Astrocyte of the spinal cord (primary cell): Measurements from ENCODE around the gene PAFAH1B2.

Experiments used
- DNase-seq: peaks from one replicate; pipeline ENCODE4 v3.0.0; 2011; ENCODE audit warnings: low read depth, low spot score
- H3K4me3 ChIP-seq: 2 replicates; pipeline ENCODE4 v1.5.1; 2011; ENCODE audit warnings: low read depth, mild to moderate bottlenecking, low read length, moderate library complexity
- CTCF ChIP-seq: IDR thresholded peaks from 2 replicates; pipeline ENCODE4 v1.5.1; 2012; ENCODE audit warnings: low read depth, mild to moderate bottlenecking, low read length, inconsistent platforms
- in situ Hi-C: cut with HindIII; loops from 2 replicates; pipeline ENCODE4 v1.10.0; 2017; ENCODE audit warnings: low sequenced_read_pairs

Gene PAFAH1B2

GRCh38 chr11:117171404-117172061 lies 27.4 kb downstream of the PAFAH1B2 start:
- in situ Hi-C loops: no loop called here
- TF ChIP-seq CTCF: no peak
- DNase-seq: peak; percentile 31
- no peak overlapping the region for H3K4me3 ChIP-seq

- H3K4me3 ChIP-seq: no peak overlapping the region
- in situ Hi-C loops: no loop called here
- TF ChIP-seq CTCF: no peak
- no peak for DNase-seq
These were observed 28.8 kb downstream of the PAFAH1B2 start for GRCh38 chr11:117172724-117173421.

- no peak for TF ChIP-seq CTCF
- in situ Hi-C loops: no loop called here
- DNase-seq: no peak
- H3K4me3 ChIP-seq: no peak overlapping the region
These were observed 31.0 kb downstream of the PAFAH1B2 start for GRCh38 chr11:117175104-117175503.

- DNase-seq: no peak
- TF ChIP-seq CTCF: no peak
- H3K4me3 ChIP-seq: no peak overlapping the region
- in situ Hi-C loops: no loop called here
These were observed 31.7 kb downstream of the PAFAH1B2 start for GRCh38 chr11:117175781-117176180.

GRCh38 chr11:117176186-117176585 lies 32.1 kb downstream of the PAFAH1B2 start:
- in situ Hi-C loops: no loop called here
- no peak overlapping the region for H3K4me3 ChIP-seq
- DNase-seq: no peak
- TF ChIP-seq CTCF: no peak

- in situ Hi-C loops: no loop called here
- TF ChIP-seq CTCF: no peak
- H3K4me3 ChIP-seq: peak overlapping the region; percentile 75
- no peak for DNase-seq
These were observed 33.6 kb downstream of the PAFAH1B2 start for GRCh38 chr11:117177534-117178209.
